SH-SY5Y (cell line): ENCODE results near the gene MXD1.

ENCODE experiments used
- GATA2 ChIP-seq: IDR thresholded peaks from 2 replicates; pipeline ENCODE4 v1.6.1; 2011; ENCODE audit warnings: mild to moderate bottlenecking, low read depth, low read length
- GATA3 ChIP-seq: IDR thresholded peaks from 2 replicates; pipeline ENCODE4 v1.6.1; 2011; ENCODE audit warnings: low read depth, mild to moderate bottlenecking, low read length, moderate library complexity

- TF ChIP-seq GATA3 (no peak), GATA2 (no peak)
Observed at GRCh38 chr2:69916106-69916505, 1.2 kb downstream of the MXD1 start.
